HepG2 (cell line): Measurements from ENCODE around the gene TRPC6. TPM values are rescaled to one million over a fixed set of nuclear protein-coding genes. Genes with fewer than 3 reads are reported as not detected.

Experiments used
- ATAC-seq: fragments of 200-7000 bp; cut with Tn5 transposase; 3 replicates; pipeline ENCODE4 v1.9.1; 2020; ENCODE audit warnings: mild to moderate bottlenecking, moderate library complexity
- BruUV-seq: library from RNA; stranded (reverse); fragments of 400-500 nt; replicated peaks from 2 replicates; lab custom pipeline; 2021; lab: Mats Ljungman, UMichigan
- CTCF ChIA-PET: fragments of 300-600 bp; formaldehyde crosslinking; extraction: SDS; loops from one replicate; lab custom pipeline; 2021; ENCODE audit warnings: low total read pairs, inconsistent platforms, low intra/inter-chr PET ratio; lab: Yijun Ruan, JAX
- POLR2A ChIA-PET: fragments of 350-600 bp; sonication (Branson Sonifier 250); formaldehyde crosslinking; loops from one replicate; lab custom pipeline; 2020; ENCODE audit warnings: antibody characterized with exemption, inconsistent platforms; lab: Yijun Ruan, JAX
- DNase-seq: peaks from one replicate; pipeline ENCODE4 v3.0.0-alpha.2; 2015; ENCODE audit warnings: low spot score
- FAIRE-seq: peaks from 3 replicates; lab custom pipeline; 2011; peaks lifted over from hg19 to GRCh38; lab: Jason Lieb, UNC
- H2AFZ ChIP-seq: one replicate; pipeline ENCODE4 v1.6.1; 2011; ENCODE audit warnings: low read length, inconsistent platforms
- H3K27ac ChIP-seq: fragments of 300-600 bp; 3 replicates; pipeline ENCODE4 v1.8.0; 2011; ENCODE audit warnings: mixed run types, mild to moderate bottlenecking, mixed read lengths, low read length, inconsistent platforms; ENCODE audit not compliant: insufficient read depth; ENCODE audit errors: extremely low read length
- H3K27me3 ChIP-seq, 2 experiments: fragments of 200-600 bp in 1 of 2; 2 replicates in 1 of 2; 3 replicates in 1 of 2; pipeline versions ENCODE4 v1.6.0 to v1.8.0; 2011; ENCODE audit warnings: low read length in 2 of 2, mild to moderate bottlenecking in 2 of 2, moderate library complexity in 2 of 2, inconsistent platforms in 1 of 2; ENCODE audit not compliant: insufficient read depth in 2 of 2, control insufficient read depth in 1 of 2
- H3K36me3 ChIP-seq, 2 experiments: fragments of 200-600 bp in 1 of 2; replicated peaks in 1 of 2; 2 replicates in 1 of 2; 3 replicates in 1 of 2; pipeline versions ENCODE4 v1.5.1 to v1.8.0; 2011; ENCODE audit warnings: low read length in 2 of 2, inconsistent platforms in 1 of 2; ENCODE audit not compliant: insufficient read depth in 2 of 2, control insufficient read depth in 1 of 2
- H3K4me1 ChIP-seq: 2 replicates; pipeline ENCODE4 v1.5.1; 2012; ENCODE audit warnings: low read length, inconsistent platforms; ENCODE audit not compliant: insufficient read depth
- H3K4me2 ChIP-seq: 2 replicates; pipeline ENCODE4 v1.6.0; 2011; ENCODE audit warnings: low read depth, low read length, inconsistent platforms
- H3K4me3 ChIP-seq, 3 experiments: fragments of 200-600 bp in 1 of 3; sonication (generic), shearing (Covaris generic) in 1 of 3; replicated peaks in 1 of 3; 2 replicates each; pipeline ENCODE4 v1.5.1; 2011 to 2016; ENCODE audit warnings: low read length in 3 of 3, inconsistent platforms in 2 of 3, low read depth in 2 of 3, mild to moderate bottlenecking in 2 of 3, control low read depth in 1 of 3, mixed read lengths in 1 of 3; ENCODE audit not compliant: insufficient read depth in 1 of 3
- H3K79me2 ChIP-seq: one replicate; pipeline ENCODE4 v1.6.1; 2011; ENCODE audit warnings: low read length, inconsistent platforms; ENCODE audit not compliant: insufficient read depth
- H3K9ac ChIP-seq: 2 replicates; pipeline ENCODE4 v1.6.0; 2011; ENCODE audit warnings: mild to moderate bottlenecking, low read depth, low read length, inconsistent platforms; ENCODE audit not compliant: insufficient read depth
- H3K9me3 ChIP-seq: 2 replicates; pipeline ENCODE4 v1.5.1; 2012; ENCODE audit warnings: mild to moderate bottlenecking, low read length
- H4K20me1 ChIP-seq: 2 replicates; pipeline ENCODE4 v1.6.0; 2011; ENCODE audit warnings: inconsistent platforms, mild to moderate bottlenecking, low read length, moderate library complexity; ENCODE audit not compliant: insufficient read depth
- FOXM1 ChIP-seq: sonication (generic); formaldehyde crosslinking; IDR thresholded peaks from 2 replicates; pipeline ENCODE4 v1.5.0; 2020; ENCODE audit warnings: missing genetic modification reagents
- PHF8 ChIP-seq: sonication (generic); formaldehyde crosslinking; IDR thresholded peaks from 2 replicates; pipeline ENCODE4 v1.5.0; 2020; ENCODE audit warnings: missing genetic modification reagents
- TEAD3 ChIP-seq: optimal IDR thresholded peaks from 2 replicates; pipeline ENCODE3; 2016; ENCODE audit warnings: borderline replicate concordance
- THAP11 ChIP-seq: IDR thresholded peaks from 2 replicates; pipeline ENCODE4 v1.6.1; 2016; ENCODE audit warnings: missing biosample characterization, missing genetic modification reagents
- TP53 ChIP-seq: sonication (generic); formaldehyde crosslinking; conservative IDR thresholded peaks from 2 replicates; pipeline ENCODE4 v1.4.0; 2020; ENCODE audit warnings: missing genetic modification reagents
- ZFP41 ChIP-seq: sonication (generic); formaldehyde crosslinking; IDR thresholded peaks from 2 replicates; pipeline ENCODE4 v1.4.0; 2020; ENCODE audit warnings: mild to moderate bottlenecking, missing genetic modification reagents, borderline replicate concordance
- ZNF124 ChIP-seq: sonication (generic); formaldehyde crosslinking; IDR thresholded peaks from 2 replicates; pipeline ENCODE4 v1.4.0; 2020; ENCODE audit warnings: missing genetic modification reagents
- ZNF207 ChIP-seq: fragments of 450-650 bp; IDR thresholded peaks from 2 replicates; pipeline ENCODE4 v1.6.1; 2016; ENCODE audit warnings: antibody characterized with exemption, borderline replicate concordance
- ZNF614 ChIP-seq: IDR thresholded peaks from 2 replicates; pipeline ENCODE4 v1.6.1; 2018; ENCODE audit warnings: missing biosample characterization, missing genetic modification reagents, inconsistent platforms, borderline replicate concordance
- ZNF672 ChIP-seq: sonication (generic); formaldehyde crosslinking; IDR thresholded peaks from 2 replicates; pipeline ENCODE4 v1.8.1; 2022; ENCODE audit warnings: missing genetic modification reagents
- WGBS: methylation state at CpG from one replicate; pipeline ENCODE4 v1.1.6; 2017; ENCODE audit warnings: low lambda C conversion rate; 5-methylcytosine and 5-hydroxymethylcytosine counted together
- in situ Hi-C: cut with HindIII; loops from 2 replicates; pipeline ENCODE4 v1.10.0; 2017; ENCODE audit warnings: low pct_unique_long_range_greater_than_20kb; ENCODE audit not compliant: extremely low pct_ligation_motif_present
- intact Hi-C: fragments of 100-400 bp; cut with micrococcal nuclease; formaldehyde crosslinking; loops from one replicate; pipeline ENCODE4 v1.10.0; 2022; ENCODE audit not compliant: unreplicated experiment
- polyA plus RNA-seq, 8 experiments: library from polyadenylated mRNA; depleted of rRNA in 3 of 8; stranded (reverse) in 7 of 8; unstranded in 1 of 8; fragments of >200 nt; fragmentation: Illumina TruSeq in 4 of 8; extraction: Trizol in 4 of 8; gene quantifications; 2 replicates each; pipeline versions ENCODE4 v1.2.1 to v1.2.3, GENCODE V29; 2011 to 2016; ENCODE audit warnings: low read depth in 4 of 8, missing spikeins in 1 of 8, mixed read lengths in 1 of 8; ENCODE audit not compliant: insufficient read depth in 1 of 8
- total RNA-seq, 5 experiments: library from RNA; depleted of rRNA; stranded (reverse); fragments of >200 nt; fragmentation: Illumina TruSeq; extraction: Trizol; gene quantifications; 2 replicates each; pipeline ENCODE4 v1.2.3, GENCODE V29; 2016; ENCODE audit warnings: low read depth in 1 of 5
- TF ChIP-seq, protein P1 (sequence below): IDR thresholded peaks from 2 replicates; pipeline ENCODE4 v1.6.1; 2016; ENCODE audit warnings: low read depth, missing genetic modification reagents, missing compliant biosample characterization
- TF ChIP-seq, protein P2 (sequence below): sonication (generic); formaldehyde crosslinking; IDR thresholded peaks from 2 replicates; pipeline ENCODE4 v1.4.0; 2020; ENCODE audit warnings: missing genetic modification reagents
- TF ChIP-seq, protein P3 (sequence below): sonication (generic); formaldehyde crosslinking; IDR thresholded peaks from 2 replicates; pipeline ENCODE4 v1.9.0; 2022; ENCODE audit warnings: missing genetic modification reagents, mild to moderate bottlenecking, borderline replicate concordance
- TF ChIP-seq, protein P4 (sequence below): IDR thresholded peaks from 2 replicates; pipeline ENCODE4 v1.6.1; 2016; ENCODE audit warnings: missing compliant biosample characterization, missing genetic modification reagents, borderline replicate concordance
- TF ChIP-seq, protein P5 (sequence below): sonication (generic); formaldehyde crosslinking; conservative IDR thresholded peaks from 2 replicates; pipeline ENCODE4 v1.8.0; 2022; ENCODE audit warnings: missing genetic modification reagents

TRPC6 gene
- total and polyA plus RNA-seq, 2 of the 13 experiments (the other 11 are each of a cell fraction or from before 2014, with no cell fraction given), result not detected

DNA sequence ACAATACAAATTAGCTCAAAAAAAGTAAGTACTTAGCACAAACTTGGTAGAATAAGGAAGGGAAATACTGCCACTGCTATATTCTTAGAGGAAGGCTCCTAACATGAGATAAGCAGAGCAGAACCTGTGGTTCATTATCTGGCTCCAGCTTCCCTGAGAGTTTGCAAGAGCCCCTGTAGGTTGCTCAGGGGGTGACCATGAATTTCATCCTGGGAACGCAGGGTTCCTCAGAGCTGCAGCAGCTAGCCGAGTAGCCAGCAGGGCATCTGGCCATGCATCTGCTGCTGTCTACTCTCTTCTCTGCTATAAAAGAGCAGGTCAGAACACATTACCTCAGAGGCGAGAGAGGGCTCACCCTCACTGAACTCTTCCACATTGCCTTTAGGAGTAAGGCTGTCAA lies 67.3 kb downstream of the TRPC6 start:
- Histone ChIP-seq H3K27ac (no peak overlapping the region), H2AFZ (no peak overlapping the region), H3K36me3 (no peaks in the 10 kb centered on the region), H3K4me1 (no peaks in the 10 kb centered on the region), H3K9ac (no peak overlapping the region), H3K4me3 (no peak overlapping the region), H3K27me3 (no peaks in the 10 kb centered on the region), H3K79me2 (no peaks in the 10 kb centered on the region), H3K4me2 (no peak overlapping the region), H4K20me1 (no peaks in the 10 kb centered on the region), H3K9me3 (no peaks in the 10 kb centered on the region)
- ChIA-PET POLR2A (no interaction called here), CTCF (no interaction called here)
- DNase-seq (no peak), FAIRE-seq (no peak), ATAC-seq (no peak)
- in situ Hi-C loops (no loop called here), intact Hi-C loops (no loop called here)
- 19% methylated on average over 3 of the region's 3 CpGs for WGBS
- BruUV-seq, result no TSS peak
- TF ChIP-seq ZNF207 (no peak), ZFP41 (CRISPR knock-in tag) (no peak), ZNF672 (CRISPR knock-in tag) (no peak), FOXM1 (CRISPR knock-in tag) (no peak), ZNF614 (CRISPR knock-in tag) (no peak), THAP11 (CRISPR knock-in tag) (no peak), PHF8 (no peak), TP53 (no peak), ZNF124 (CRISPR knock-in tag) (no peak), TEAD3 (CRISPR knock-in tag) (no peak)
- TF ChIP-seq, protein P1, sequence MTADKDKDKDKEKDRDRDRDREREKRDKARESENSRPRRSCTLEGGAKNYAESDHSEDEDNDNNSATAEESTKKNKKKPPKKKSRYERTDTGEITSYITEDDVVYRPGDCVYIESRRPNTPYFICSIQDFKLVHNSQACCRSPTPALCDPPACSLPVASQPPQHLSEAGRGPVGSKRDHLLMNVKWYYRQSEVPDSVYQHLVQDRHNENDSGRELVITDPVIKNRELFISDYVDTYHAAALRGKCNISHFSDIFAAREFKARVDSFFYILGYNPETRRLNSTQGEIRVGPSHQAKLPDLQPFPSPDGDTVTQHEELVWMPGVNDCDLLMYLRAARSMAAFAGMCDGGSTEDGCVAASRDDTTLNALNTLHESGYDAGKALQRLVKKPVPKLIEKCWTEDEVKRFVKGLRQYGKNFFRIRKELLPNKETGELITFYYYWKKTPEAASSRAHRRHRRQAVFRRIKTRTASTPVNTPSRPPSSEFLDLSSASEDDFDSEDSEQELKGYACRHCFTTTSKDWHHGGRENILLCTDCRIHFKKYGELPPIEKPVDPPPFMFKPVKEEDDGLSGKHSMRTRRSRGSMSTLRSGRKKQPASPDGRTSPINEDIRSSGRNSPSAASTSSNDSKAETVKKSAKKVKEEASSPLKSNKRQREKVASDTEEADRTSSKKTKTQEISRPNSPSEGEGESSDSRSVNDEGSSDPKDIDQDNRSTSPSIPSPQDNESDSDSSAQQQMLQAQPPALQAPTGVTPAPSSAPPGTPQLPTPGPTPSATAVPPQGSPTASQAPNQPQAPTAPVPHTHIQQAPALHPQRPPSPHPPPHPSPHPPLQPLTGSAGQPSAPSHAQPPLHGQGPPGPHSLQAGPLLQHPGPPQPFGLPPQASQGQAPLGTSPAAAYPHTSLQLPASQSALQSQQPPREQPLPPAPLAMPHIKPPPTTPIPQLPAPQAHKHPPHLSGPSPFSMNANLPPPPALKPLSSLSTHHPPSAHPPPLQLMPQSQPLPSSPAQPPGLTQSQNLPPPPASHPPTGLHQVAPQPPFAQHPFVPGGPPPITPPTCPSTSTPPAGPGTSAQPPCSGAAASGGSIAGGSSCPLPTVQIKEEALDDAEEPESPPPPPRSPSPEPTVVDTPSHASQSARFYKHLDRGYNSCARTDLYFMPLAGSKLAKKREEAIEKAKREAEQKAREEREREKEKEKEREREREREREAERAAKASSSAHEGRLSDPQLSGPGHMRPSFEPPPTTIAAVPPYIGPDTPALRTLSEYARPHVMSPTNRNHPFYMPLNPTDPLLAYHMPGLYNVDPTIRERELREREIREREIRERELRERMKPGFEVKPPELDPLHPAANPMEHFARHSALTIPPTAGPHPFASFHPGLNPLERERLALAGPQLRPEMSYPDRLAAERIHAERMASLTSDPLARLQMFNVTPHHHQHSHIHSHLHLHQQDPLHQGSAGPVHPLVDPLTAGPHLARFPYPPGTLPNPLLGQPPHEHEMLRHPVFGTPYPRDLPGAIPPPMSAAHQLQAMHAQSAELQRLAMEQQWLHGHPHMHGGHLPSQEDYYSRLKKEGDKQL (CRISPR knock-in tag), result no peak
- TF ChIP-seq, protein P2, sequence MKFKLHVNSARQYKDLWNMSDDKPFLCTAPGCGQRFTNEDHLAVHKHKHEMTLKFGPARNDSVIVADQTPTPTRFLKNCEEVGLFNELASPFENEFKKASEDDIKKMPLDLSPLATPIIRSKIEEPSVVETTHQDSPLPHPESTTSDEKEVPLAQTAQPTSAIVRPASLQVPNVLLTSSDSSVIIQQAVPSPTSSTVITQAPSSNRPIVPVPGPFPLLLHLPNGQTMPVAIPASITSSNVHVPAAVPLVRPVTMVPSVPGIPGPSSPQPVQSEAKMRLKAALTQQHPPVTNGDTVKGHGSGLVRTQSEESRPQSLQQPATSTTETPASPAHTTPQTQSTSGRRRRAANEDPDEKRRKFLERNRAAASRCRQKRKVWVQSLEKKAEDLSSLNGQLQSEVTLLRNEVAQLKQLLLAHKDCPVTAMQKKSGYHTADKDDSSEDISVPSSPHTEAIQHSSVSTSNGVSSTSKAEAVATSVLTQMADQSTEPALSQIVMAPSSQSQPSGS, result no peak
- TF ChIP-seq, protein P3, sequence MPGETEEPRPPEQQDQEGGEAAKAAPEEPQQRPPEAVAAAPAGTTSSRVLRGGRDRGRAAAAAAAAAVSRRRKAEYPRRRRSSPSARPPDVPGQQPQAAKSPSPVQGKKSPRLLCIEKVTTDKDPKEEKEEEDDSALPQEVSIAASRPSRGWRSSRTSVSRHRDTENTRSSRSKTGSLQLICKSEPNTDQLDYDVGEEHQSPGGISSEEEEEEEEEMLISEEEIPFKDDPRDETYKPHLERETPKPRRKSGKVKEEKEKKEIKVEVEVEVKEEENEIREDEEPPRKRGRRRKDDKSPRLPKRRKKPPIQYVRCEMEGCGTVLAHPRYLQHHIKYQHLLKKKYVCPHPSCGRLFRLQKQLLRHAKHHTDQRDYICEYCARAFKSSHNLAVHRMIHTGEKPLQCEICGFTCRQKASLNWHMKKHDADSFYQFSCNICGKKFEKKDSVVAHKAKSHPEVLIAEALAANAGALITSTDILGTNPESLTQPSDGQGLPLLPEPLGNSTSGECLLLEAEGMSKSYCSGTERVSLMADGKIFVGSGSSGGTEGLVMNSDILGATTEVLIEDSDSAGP (CRISPR knock-in tag), result no peak
- TF ChIP-seq, protein P4, sequence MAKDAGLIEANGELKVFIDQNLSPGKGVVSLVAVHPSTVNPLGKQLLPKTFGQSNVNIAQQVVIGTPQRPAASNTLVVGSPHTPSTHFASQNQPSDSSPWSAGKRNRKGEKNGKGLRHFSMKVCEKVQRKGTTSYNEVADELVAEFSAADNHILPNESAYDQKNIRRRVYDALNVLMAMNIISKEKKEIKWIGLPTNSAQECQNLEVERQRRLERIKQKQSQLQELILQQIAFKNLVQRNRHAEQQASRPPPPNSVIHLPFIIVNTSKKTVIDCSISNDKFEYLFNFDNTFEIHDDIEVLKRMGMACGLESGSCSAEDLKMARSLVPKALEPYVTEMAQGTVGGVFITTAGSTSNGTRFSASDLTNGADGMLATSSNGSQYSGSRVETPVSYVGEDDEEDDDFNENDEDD (CRISPR knock-in tag), result no peak
- TF ChIP-seq, protein P5, sequence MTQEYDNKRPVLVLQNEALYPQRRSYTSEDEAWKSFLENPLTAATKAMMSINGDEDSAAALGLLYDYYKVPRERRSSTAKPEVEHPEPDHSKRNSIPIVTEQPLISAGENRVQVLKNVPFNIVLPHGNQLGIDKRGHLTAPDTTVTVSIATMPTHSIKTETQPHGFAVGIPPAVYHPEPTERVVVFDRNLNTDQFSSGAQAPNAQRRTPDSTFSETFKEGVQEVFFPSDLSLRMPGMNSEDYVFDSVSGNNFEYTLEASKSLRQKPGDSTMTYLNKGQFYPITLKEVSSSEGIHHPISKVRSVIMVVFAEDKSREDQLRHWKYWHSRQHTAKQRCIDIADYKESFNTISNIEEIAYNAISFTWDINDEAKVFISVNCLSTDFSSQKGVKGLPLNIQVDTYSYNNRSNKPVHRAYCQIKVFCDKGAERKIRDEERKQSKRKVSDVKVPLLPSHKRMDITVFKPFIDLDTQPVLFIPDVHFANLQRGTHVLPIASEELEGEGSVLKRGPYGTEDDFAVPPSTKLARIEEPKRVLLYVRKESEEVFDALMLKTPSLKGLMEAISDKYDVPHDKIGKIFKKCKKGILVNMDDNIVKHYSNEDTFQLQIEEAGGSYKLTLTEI, result no peak
